ENCODE data around the gene TRIM38.

Gene TRIM38

DNA sequence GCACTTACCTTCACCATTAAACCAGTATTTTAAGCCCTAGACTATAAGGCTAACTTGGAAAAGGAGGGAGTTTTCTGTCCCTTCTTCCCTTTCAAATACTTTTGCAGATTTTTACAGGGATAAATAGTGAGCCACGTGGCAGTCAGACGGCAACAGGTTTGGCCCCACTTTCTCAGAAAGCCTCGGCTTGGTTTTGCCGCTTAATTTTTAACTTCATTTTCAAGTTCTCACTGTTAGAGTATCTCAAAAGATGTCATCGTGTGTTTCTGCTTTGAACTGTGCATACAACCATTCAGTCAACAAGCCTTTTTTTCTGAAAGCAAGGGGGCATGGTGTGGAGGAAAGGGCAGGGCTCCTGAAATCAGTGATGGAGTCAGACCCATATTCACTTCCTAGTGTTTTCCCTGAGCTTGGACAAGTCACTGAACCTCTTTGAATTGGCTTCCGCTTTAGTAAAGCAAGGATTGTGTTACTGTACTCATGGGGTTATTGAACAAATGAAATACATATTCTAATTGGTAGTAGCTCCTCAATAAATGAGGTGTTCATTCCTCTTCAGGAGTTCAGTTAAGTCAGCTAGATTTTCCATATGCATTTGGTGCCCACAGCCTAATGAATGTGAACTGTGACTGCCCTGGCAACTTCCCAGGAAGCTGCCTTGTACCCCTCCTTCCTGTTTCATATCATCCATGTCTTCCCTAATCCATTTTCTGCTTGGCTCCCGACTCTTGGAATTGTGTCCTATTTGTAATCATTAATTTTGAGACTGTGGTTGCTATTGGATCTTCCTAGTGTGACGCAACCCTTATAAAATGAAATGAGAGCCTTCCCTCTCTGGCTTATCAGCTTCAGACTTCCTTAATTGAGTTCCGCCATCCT is 31.8 kb upstream of the TRIM38 start, which contains the start of gene SLC17A2:
SLC17A2 (minus strand) TSS at position 160 of the 879 bp plus-strand sequence. CDS start 4,895 bp downstream, outside the sequence.
- TF ChIP-seq, protein P1, sequence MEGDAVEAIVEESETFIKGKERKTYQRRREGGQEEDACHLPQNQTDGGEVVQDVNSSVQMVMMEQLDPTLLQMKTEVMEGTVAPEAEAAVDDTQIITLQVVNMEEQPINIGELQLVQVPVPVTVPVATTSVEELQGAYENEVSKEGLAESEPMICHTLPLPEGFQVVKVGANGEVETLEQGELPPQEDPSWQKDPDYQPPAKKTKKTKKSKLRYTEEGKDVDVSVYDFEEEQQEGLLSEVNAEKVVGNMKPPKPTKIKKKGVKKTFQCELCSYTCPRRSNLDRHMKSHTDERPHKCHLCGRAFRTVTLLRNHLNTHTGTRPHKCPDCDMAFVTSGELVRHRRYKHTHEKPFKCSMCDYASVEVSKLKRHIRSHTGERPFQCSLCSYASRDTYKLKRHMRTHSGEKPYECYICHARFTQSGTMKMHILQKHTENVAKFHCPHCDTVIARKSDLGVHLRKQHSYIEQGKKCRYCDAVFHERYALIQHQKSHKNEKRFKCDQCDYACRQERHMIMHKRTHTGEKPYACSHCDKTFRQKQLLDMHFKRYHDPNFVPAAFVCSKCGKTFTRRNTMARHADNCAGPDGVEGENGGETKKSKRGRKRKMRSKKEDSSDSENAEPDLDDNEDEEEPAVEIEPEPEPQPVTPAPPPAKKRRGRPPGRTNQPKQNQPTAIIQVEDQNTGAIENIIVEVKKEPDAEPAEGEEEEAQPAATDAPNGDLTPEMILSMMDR (IDR thresholded peaks at IDR 0.05; ENCODE audit: extremely low read depth, missing control alignments), result no peak

DNA sequence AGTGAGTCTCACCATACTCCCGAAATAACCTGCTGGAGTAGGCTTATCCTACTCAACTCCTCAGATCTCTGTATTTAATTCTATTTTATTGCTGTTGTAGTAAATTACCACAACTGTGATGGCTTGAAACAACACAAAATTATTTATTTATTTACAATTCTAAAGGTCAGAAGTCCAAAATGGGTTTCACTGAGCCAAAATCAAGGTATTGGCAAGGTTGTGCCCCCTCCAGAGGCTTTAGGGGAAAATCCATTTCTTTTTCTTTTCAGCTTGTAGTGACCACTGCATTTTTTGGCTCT is 31.2 kb upstream of the TRIM38 start:
- TF ChIP-seq, protein P1 (IDR thresholded peaks at IDR 0.05; ENCODE audit: extremely low read depth, missing control alignments), result no peak
- DNase-seq (ENCODE audit: low spot score), result no peak

More for the DNA sequence above, 31.8 kb upstream of the TRIM38 start, which contains the start of gene SLC17A2:
- no peak for DNase-seq (ENCODE audit: low spot score)

DNA sequence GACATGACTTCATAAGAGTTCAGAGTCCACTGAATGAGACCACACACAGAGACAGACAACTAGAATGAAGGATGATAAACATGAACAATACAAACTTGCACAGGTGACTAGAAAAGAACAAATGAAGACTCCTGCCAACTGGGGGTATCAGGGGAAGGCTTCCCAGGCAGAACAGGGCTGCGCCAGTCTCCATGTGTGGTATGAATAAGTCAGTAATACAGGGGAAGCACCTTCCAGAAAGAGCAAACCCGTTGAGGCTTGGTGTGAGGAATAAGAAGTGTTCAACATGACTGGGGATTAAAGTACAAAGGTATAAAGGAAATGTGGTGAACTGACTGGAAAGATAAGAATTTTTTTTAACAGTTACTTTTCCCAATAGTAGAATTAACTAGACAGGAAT is 28.4 kb upstream of the TRIM38 start:
- DNase-seq (ENCODE audit: low spot score), result no peak
- TF ChIP-seq, protein P1 (IDR thresholded peaks at IDR 0.05; ENCODE audit: extremely low read depth, missing control alignments), result no peak

DNA sequence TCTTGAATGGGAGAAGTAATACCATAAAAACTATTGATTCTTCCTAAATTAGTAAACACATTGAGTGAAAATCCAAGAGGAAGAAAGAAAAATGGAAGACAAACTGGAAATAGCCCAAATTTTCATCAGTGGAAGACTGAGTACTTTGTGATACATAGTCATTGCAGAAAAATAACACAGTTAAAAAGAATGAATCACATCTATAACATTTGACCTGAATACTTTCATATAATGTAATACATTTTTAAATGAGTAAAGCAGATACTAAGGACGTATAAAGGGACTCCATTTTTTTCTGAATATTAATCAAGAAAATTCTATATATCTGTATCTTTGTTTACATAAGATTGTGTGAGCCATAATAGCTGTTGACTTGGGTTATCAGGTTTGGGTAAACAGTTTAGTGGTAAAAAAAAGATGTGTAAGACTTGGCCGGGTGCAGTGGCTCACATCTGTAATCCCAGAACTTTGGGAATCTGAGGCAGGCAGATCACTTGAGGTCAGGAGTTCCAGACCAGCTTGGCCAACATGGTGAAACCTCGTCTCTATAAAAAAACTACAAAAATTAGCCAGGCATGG is 27.8 kb upstream of the TRIM38 start:
- TF ChIP-seq, protein P1 (IDR thresholded peaks at IDR 0.05; ENCODE audit: extremely low read depth, missing control alignments), result no peak
- no peak for DNase-seq (ENCODE audit: low spot score)

DNA sequence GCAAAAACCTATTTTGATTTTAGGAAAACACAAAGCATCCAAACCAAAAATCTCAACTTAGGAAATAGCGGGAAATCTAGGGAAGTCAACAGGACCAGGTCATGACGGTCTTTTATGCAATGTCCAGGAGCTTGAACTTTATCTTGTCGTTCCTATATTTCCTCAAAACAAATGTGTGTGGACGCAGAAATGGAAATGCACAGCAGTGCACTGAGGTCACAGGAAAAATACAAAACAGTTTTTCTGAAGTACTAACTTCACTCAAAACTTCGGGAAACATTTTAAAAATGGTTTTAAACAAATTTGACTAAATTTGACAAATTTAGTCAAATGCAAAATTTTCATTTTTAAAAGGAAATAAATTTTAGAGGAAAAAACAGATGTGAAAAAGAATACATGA is 26.6 kb upstream of the TRIM38 start:
- DNase-seq (ENCODE audit: low spot score), result no peak
- TF ChIP-seq, protein P1 (IDR thresholded peaks at IDR 0.05; ENCODE audit: extremely low read depth, missing control alignments), result no peak

DNA sequence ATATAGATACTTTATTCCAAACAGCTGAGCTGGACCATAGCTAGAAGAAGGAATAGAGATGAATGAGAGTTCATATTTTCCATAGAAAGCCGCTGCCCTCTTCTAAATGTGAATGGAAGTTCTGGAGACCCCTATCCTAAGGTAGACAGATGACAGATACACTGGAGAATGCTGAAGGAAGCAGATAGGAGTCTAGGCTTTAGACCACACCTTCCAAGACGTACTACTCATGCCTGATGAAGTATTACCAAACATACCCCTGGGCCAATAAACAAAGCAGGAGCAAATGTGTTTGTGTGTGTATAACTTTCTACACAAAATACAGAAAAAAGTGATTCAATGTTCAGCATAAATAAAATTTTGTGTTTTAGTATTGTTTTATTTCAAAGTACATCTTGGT is 23.0 kb upstream of the TRIM38 start:
- TF ChIP-seq, protein P1 (IDR thresholded peaks at IDR 0.05; ENCODE audit: extremely low read depth, missing control alignments), result no peak
- no peak for DNase-seq (ENCODE audit: low spot score)

DNA sequence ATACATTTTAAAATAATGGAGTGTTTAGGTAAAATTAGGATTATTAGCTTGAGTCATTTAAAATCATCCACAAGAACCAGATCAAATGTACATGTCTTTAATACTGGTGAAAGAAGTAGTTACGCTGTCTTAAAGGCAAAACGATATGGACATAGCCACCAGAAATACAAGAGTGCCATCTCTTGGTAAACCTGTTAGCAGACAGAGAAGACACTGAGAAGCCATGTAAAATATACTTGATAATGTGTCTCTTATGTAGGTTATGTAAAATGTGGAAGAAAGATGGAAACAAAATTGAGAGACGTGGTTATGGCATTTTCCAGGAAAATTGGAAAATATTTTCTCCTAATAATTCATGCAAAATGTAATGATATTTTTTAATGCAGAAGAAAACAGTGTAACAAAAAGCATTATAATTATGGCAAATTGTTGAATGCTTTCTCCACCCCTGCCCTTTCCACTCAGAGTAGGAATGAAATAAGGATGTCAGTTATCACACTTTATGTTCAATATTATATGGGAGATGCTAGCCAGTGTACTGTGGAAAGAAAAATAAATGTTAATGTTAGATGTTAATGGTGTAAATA is 19.9 kb upstream of the TRIM38 start:
- TF ChIP-seq, protein P1 (IDR thresholded peaks at IDR 0.05; ENCODE audit: extremely low read depth, missing control alignments), result peak; percentile 56
- DNase-seq (ENCODE audit: low spot score), result peak; percentile 40

All from GM20000 (cell line).